Mucosa of descending colon (tissue), 3 donors: ENCODE data around the gene CACNB4. TPM values are rescaled to one million over a fixed set of nuclear protein-coding genes. Genes with fewer than 3 reads are reported as not detected.

Experiments used
- ATAC-seq: fragments of 200-7000 bp; cut with Tn5 transposase; one replicate; pipeline ENCODE4 v1.9.1; 2020; ENCODE audit warnings: mild to moderate bottlenecking, moderate library complexity
- DNase-seq, 3 donors: peaks; one replicate each; pipeline ENCODE4 v3.0.0-alpha.2; 2020
- H3K36me3 ChIP-seq: fragments of 200-600 bp; one replicate; pipeline ENCODE4 v1.8.0; 2021; ENCODE audit warnings: low read depth, mild to moderate bottlenecking
- H3K4me1 ChIP-seq: fragments of 200-600 bp; one replicate; pipeline ENCODE4 v1.8.0; 2021; ENCODE audit warnings: low read depth, mild to moderate bottlenecking
- H3K4me3 ChIP-seq: fragments of 200-600 bp; one replicate; pipeline ENCODE4 v1.8.0; 2021; ENCODE audit warnings: mild to moderate bottlenecking
- H3K9me3 ChIP-seq: fragments of 200-600 bp; one replicate; pipeline ENCODE4 v1.8.0; 2021; ENCODE audit warnings: mild to moderate bottlenecking
- CTCF ChIP-seq: fragments of 200-600 bp; IDR thresholded peaks from one replicate; pipeline ENCODE4 v1.8.0; 2022; ENCODE audit warnings: antibody characterized with exemption, mild to moderate bottlenecking
- intact Hi-C, 2 donors: fragments of 100-400 bp; cut with DNase I in 1 of 2; cut with micrococcal nuclease in 1 of 2; formaldehyde crosslinking; loops; one replicate each; pipeline versions ENCODE4 v1.11.0 to v1.11.1; 2022; cut with DNase I, micrococcal nuclease
- long read RNA-seq, 2 donors: library from polyadenylated mRNA; unstranded; transcript quantifications; one replicate each; pipeline ENCODE4 v2.0.0, GENCODE V29; 2019 to 2021
- total RNA-seq, 3 donors: library from RNA; stranded (reverse); fragmentation: NEBNext Ultra II Directional in 2 of 3; extraction: Animal tissue kit (Norgen Biotek cat#: 25700) in 2 of 3; gene quantifications; one replicate each; pipeline versions ENCODE4 v1.2.1 to v1.2.4, GENCODE V29; 2021 to 2023
- donor health status: DM: no; HTN: no; CAD: no; lungs with moderate emphysema.
- donor health status: DM: no; HTN: no; CAD: no.
- donor health status: DM: no; HTN: yes; CAD: no.

The CACNB4 gene
- 1 to 10 TPM; 1.0 to 1.8 (median 1.4) TPM for total RNA-seq
- long read RNA-seq, donor 1, partial matches to known transcripts = 0 of 2 reads
- long read RNA-seq, donor 1, other reads (novel, unspliced or antisense) = 2 of 2 reads
- long read RNA-seq, donor 2 = 0 reads

DNA sequence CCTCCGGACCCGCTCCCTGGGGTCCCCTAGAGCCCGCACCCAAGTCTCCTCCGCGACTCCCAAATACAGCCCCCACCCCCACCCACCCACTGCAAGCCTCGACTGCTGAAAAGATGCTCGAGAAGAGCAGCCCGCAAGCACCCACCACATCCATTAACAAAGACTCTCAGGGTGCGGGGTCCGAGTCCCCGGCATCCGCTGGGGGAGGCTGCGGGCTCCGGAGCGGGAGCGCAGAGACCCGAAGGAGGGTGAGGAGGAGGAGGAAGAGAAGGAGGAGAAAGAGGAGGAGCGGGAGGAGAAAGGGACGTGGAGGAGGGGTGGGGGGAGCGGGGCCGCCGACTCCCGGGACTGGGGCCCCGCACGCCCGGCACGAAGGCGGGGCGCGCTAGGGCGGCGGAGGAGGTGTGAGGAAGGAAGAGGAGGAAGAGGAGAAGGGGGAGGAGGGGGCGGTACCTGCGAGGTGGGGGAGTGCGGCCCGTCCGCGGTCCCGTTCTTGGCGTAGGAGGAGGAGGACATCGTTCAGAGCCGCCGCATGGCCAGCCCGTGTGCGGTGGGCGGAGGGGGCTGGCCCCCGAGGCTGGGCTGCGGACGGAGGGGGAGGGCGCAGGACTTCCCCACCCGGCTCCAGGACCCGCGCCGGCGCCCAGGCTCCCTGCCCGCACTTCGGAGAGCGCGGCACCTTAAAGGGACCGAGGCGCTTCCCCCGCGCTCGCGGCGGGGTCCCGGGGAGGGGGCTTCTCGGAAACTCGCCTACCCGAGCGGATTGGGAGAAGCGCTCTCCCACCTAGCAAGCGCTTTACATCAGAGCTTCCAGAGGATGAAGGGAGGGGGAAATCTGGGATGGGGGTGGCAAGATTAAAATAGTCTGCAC, at the start of gene CACNB4:
Gene CACNB4 (minus strand): TSS at position 549 of the 871 bp plus-strand sequence.
- no peak within 1 kb of the TSS for H3K4me3 ChIP-seq
- no peaks in the 10 kb centered on the region for H3K9me3 ChIP-seq
- DNase-seq (peak in 1 of 3 donors; percentile 30), ATAC-seq (peak; percentile 32)
- peaks cover 7% of the 10 kb centered on the region for H3K4me1 ChIP-seq
- intact Hi-C loops = no loop called here
- no peaks in the 10 kb centered on the region for H3K36me3 ChIP-seq
- no peak for TF ChIP-seq CTCF

DNA sequence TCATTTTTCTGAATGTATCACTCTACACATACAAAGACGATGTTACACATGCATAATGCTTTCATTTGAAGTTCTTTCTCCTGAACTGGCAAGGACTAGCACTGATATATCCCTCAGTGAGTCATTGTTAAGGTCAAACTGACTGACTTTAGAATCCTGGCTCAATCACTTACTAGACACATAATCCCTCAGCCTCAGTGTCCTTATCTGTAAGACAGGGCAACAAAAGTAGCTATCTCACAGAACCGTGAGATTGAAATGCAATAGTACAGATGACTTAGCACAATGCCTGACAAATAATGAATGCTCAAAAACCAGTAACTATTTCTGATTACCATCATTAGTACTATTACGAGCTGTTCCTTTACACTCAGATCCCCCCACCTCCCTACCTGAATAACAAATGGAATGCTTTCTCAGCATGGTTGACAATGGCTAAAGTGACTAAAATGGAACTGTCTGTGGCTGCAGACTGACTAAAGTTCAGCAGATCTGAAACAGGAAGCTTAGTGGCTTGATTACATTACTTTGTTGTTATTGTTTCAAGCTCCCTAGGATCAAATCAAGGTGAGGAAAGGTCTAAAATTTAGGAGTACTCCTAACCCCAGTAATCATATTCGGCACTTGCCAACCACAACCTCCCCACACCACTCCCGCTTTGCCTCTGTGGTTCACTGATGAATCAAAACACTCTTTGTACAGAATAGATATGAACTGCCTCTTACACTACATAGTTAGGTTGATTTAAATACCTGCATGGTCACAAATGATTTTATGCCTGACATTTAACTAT, 35.8 kb upstream of the CACNB4 start:
- ATAC-seq (peak; percentile 52), DNase-seq (no peak)
- H3K4me1 ChIP-seq = no peaks in the 10 kb centered on the region
- no peaks in the 10 kb centered on the region for H3K36me3 ChIP-seq
- TF ChIP-seq CTCF = no peak
- H3K9me3 ChIP-seq = no peaks in the 10 kb centered on the region
- intact Hi-C loops = no loop called here
- H3K4me3 ChIP-seq = no peak overlapping the region

GRCh38 chr2:152132306-152132705, 33.5 kb upstream of the CACNB4 start:
- DNase-seq = no peak
- no peaks in the 10 kb centered on the region for H3K36me3 ChIP-seq
- H3K4me1 ChIP-seq = no peaks in the 10 kb centered on the region
- no peak for TF ChIP-seq CTCF
- no peaks in the 10 kb centered on the region for H3K9me3 ChIP-seq
- peak; percentile 58 for ATAC-seq
- no peak overlapping the region for H3K4me3 ChIP-seq
- intact Hi-C loops = no loop called here

DNA sequence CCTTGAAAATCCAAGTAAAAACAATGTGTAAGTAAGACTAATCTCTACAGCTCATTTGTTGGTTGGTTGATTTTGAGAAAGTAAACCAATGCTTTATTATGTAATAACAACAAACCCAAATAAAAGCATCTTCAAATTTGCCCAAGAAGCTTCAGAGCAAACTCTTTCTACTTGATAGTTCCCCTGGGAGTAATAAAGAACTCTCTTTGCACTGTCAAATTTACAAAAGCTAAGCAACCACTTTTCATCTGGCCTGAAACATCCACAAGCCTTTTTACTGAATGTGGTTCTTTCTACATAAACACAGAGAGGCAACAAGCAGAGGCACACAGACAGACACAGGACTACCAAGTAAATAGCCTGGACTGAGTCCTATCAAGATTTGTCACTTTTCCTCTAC, 28.8 kb upstream of the CACNB4 start:
- no peak for ATAC-seq
- intact Hi-C loops = no loop called here
- H3K36me3 ChIP-seq = no peaks in the 10 kb centered on the region

DNA sequence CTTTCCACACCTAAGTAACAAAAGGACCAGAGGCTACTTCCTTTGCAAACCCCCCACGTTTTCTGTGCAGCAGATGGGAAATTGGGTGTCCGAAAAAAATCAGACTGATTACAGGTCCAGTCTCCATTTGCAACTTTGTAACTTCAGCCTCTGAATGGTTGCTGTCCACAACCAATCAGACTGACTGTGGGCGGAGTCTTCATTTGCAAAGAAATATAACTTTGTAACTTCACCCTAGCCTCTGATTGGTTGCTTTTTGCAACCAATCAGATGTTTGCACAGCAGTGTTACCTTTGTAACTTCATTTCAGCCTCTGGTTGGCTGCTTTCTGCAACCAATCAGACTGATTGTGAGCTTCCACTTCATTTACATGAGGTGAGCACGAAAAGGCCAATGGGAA, 27.8 kb upstream of the CACNB4 start:
- Histone ChIP-seq H3K4me3 (no peak overlapping the region), H3K4me1 (no peaks in the 10 kb centered on the region), H3K36me3 (no peaks in the 10 kb centered on the region), H3K9me3 (no peaks in the 10 kb centered on the region)
- DNase-seq (no peak), ATAC-seq (no peak)
- TF ChIP-seq CTCF = no peak
- intact Hi-C loops = no loop called here

More for the DNA sequence above, 28.8 kb upstream of the CACNB4 start:
- Histone ChIP-seq H3K9me3 (no peaks in the 10 kb centered on the region), H3K4me3 (no peak overlapping the region), H3K4me1 (no peaks in the 10 kb centered on the region)
- DNase-seq = no peak
- TF ChIP-seq CTCF = no peak
